ENCODE results near the gene SLC32A1. TPM values are rescaled to one million over a fixed set of nuclear protein-coding genes. Genes with fewer than 3 reads are reported as not detected.
A peak's percentile ranks its signal among the peaks of the same experiment; 100 is the strongest.

Gene SLC32A1
- total RNA-seq, 4 donors from 2014 or later = not detected

- no peak overlapping the region for H3K4me3 ChIP-seq
- intact Hi-C loops (cut with DNase I; ENCODE audit: low total_unique reads) = loop anchor here (10.0 kb wide), 1 partner anchor 86 kb away; no protein-coding TSS in a partner anchor
- no peaks in the 10 kb centered on the region for H3K9me3 ChIP-seq
- peak; percentile 39 to 49 for DNase-seq
- peaks cover 0 to under 1% of the 10 kb centered on the region in 2 donors for H3K4me1 ChIP-seq
- TF ChIP-seq, protein P1, sequence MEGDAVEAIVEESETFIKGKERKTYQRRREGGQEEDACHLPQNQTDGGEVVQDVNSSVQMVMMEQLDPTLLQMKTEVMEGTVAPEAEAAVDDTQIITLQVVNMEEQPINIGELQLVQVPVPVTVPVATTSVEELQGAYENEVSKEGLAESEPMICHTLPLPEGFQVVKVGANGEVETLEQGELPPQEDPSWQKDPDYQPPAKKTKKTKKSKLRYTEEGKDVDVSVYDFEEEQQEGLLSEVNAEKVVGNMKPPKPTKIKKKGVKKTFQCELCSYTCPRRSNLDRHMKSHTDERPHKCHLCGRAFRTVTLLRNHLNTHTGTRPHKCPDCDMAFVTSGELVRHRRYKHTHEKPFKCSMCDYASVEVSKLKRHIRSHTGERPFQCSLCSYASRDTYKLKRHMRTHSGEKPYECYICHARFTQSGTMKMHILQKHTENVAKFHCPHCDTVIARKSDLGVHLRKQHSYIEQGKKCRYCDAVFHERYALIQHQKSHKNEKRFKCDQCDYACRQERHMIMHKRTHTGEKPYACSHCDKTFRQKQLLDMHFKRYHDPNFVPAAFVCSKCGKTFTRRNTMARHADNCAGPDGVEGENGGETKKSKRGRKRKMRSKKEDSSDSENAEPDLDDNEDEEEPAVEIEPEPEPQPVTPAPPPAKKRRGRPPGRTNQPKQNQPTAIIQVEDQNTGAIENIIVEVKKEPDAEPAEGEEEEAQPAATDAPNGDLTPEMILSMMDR (IDR thresholded peaks at IDR 0.05) = peak; percentile 61 to 84 (median 68)
- TF ChIP-seq POLR2A (IDR thresholded peaks at IDR 0.05) = no peak
- peaks cover 28 to 69% of the 10 kb centered on the region in 2 donors for H3K27me3 ChIP-seq
- no peaks in the 10 kb centered on the region for H3K36me3 ChIP-seq
- H3K27ac ChIP-seq = no peak overlapping the region
Observed at GRCh38 chr20:38730989-38731737, 6.9 kb downstream of the SLC32A1 start.

DNA sequence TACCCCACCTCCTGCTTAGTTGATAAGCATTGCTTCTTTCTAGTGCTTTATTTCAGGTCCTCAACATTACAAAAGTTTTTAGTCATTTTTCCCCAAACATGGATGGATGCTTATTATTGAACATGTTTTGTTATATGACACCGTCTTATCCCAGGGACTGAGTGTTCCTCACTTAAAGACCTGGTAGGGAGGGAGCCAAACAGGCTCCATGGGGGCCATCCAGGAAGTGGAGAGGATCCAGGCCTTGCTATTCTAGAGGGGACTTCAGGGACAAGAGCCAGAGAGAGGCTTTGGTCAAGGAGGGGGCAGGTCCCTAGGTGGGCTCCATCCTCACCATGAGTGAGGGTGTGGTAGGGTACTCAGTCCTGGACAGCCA lies 7.4 kb downstream of the SLC32A1 start:
- Histone ChIP-seq H3K9me3 (no peaks in the 10 kb centered on the region), H3K27me3 (peaks cover 25 to 63% of the 10 kb centered on the region in 2 donors), H3K4me1 (no peaks in the 10 kb centered on the region), H3K4me3 (no peak overlapping the region), H3K36me3 (no peaks in the 10 kb centered on the region), H3K27ac (no peak overlapping the region)
- TF ChIP-seq, protein P1 (IDR thresholded peaks at IDR 0.05) = no peak
- no peak for TF ChIP-seq POLR2A (IDR thresholded peaks at IDR 0.05)
- DNase-seq = no peak
- intact Hi-C loops (cut with DNase I; ENCODE audit: low total_unique reads) = loop anchor here (10.0 kb wide), 1 partner anchor 87 kb away; no protein-coding TSS in a partner anchor

- TF ChIP-seq POLR2A (IDR thresholded peaks at IDR 0.05) = no peak
- TF ChIP-seq, protein P1 (IDR thresholded peaks at IDR 0.05) = no peak
- H3K4me1 ChIP-seq = no peaks in the 10 kb centered on the region
- DNase-seq = no peak
- H3K27me3 ChIP-seq = peaks cover 23 to 51% of the 10 kb centered on the region in 2 donors
- no peak overlapping the region for H3K27ac ChIP-seq
- no peak overlapping the region for H3K4me3 ChIP-seq
- H3K9me3 ChIP-seq = no peaks in the 10 kb centered on the region
- no peaks in the 10 kb centered on the region for H3K36me3 ChIP-seq
- intact Hi-C loops (cut with DNase I; ENCODE audit: low total_unique reads) = loop anchor here (10.0 kb wide), 1 partner anchor 88 kb away; no protein-coding TSS in a partner anchor
Observed at GRCh38 chr20:38732981-38733380, 8.7 kb downstream of the SLC32A1 start.

GRCh38 chr20:38735172-38735571 lies 10.9 kb downstream of the SLC32A1 start:
- TF ChIP-seq POLR2A (IDR thresholded peaks at IDR 0.05) = no peak
- TF ChIP-seq, protein P1 (IDR thresholded peaks at IDR 0.05) = no peak
- no peak for DNase-seq
- Histone ChIP-seq H3K4me3 (no peak overlapping the region), H3K36me3 (no peaks in the 10 kb centered on the region), H3K27ac (no peak overlapping the region), H3K27me3 (peaks cover 14 to 30% of the 10 kb centered on the region in 2 donors), H3K4me1 (no peaks in the 10 kb centered on the region), H3K9me3 (no peaks in the 10 kb centered on the region)
- intact Hi-C loops (cut with DNase I; ENCODE audit: low total_unique reads) = loop anchor here (10.0 kb wide), 1 partner anchor 90 kb away; no protein-coding TSS in a partner anchor

DNA sequence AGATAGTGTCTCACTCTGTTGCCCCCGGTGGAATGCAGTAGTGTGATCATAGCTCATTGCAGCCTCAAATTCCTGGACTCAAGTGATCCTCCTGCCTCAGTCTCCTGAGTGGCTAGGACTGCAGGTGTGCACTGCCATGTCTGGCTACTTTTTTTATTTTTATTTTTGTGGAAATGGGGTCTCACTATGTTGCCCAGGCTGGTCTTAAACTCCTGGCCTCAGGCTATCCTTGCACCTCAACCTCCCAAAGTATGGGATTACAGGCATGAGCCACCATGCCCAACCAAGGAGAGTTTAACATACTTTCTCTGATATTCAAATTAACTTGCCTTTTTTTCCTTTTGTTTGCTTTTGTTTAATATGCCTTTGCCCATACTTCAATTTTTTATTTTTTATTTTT lies 13.6 kb downstream of the SLC32A1 start:
- DNase-seq = no peak
- Histone ChIP-seq H3K27me3 (peaks cover 3% of the 10 kb centered on the region in 2 donors), H3K4me3 (no peak overlapping the region), H3K36me3 (no peaks in the 10 kb centered on the region), H3K27ac (no peak overlapping the region), H3K9me3 (no peaks in the 10 kb centered on the region), H3K4me1 (no peaks in the 10 kb centered on the region)
- intact Hi-C loops (cut with DNase I; ENCODE audit: low total_unique reads) = loop anchor here (10.0 kb wide), 1 partner anchor 93 kb away; no protein-coding TSS in a partner anchor
- no peak for TF ChIP-seq POLR2A (IDR thresholded peaks at IDR 0.05)
- TF ChIP-seq, protein P1 (IDR thresholded peaks at IDR 0.05) = no peak
